ENCODE measurements around the gene IGSF9.

GRCh38 chr1:159898527-159898926 lies 46.9 kb downstream of the IGSF9 start:
- TF ChIP-seq POLR2AphosphoS5 (IDR thresholded peaks at IDR 0.05; ENCODE audit: low read depth, low read length) (no peak), POLR2A (IDR thresholded peaks at IDR 0.05; ENCODE audit: low read depth, low read length) (no peak), TAF1 (IDR thresholded peaks at IDR 0.05; ENCODE audit: borderline replicate concordance, low read depth, low read length) (no peak)

Measured in GM12892 (cell line).